Kidney (tissue), 14 donors: ENCODE results near the gene PLPP1. TPM values are rescaled to one million over a fixed set of nuclear protein-coding genes. Genes with fewer than 3 reads are reported as not detected.
A peak's percentile ranks its signal among the peaks of the same experiment; 100 is the strongest.

Experiments
- DNase-seq, 5 donors: peaks; one replicate each; pipeline ENCODE4 v3.0.0-alpha.2; 2013 to 2020
- FAIRE-seq: peaks from 2 replicates; lab custom pipeline; 2012; peaks lifted over from hg19 to GRCh38; lab: Jason Lieb, UNC
- H3K27ac ChIP-seq, 2 donors: one replicate each; pipeline ENCODE4 v1.7.0; 2013; ENCODE audit warnings: low read depth in 2 of 2, low read length in 2 of 2, inconsistent platforms in 1 of 2
- H3K27me3 ChIP-seq: one replicate; pipeline ENCODE4 v1.7.1; 2013; ENCODE audit warnings: low read length, inconsistent platforms; ENCODE audit not compliant: control insufficient read depth, insufficient read depth
- H3K36me3 ChIP-seq, 3 donors: one replicate each; pipeline versions ENCODE4 v1.7.0 to v1.7.1; 2013; ENCODE audit warnings: low read length in 3 of 3, control low read depth in 1 of 3, inconsistent platforms in 1 of 3; ENCODE audit not compliant: insufficient read depth in 3 of 3, control insufficient read depth in 2 of 3
- H3K4me1 ChIP-seq, 3 donors: one replicate each; pipeline versions ENCODE4 v1.7.0 to v1.7.1; 2013; ENCODE audit warnings: low read length in 3 of 3, inconsistent platforms in 1 of 3, low read depth in 1 of 3; ENCODE audit not compliant: control insufficient read depth in 2 of 3, insufficient read depth in 2 of 3
- H3K4me3 ChIP-seq, 3 donors: one replicate each; pipeline versions ENCODE4 v1.7.0 to v1.8.1; 2013; ENCODE audit warnings: low read length in 3 of 3, control low read depth in 1 of 3, inconsistent platforms in 1 of 3
- H3K9ac ChIP-seq, 3 donors: one replicate each; pipeline versions ENCODE4 v1.7.0 to v1.7.1; 2013; ENCODE audit warnings: low read length in 3 of 3, control low read depth in 1 of 3, inconsistent platforms in 1 of 3
- H3K9me3 ChIP-seq, 3 donors: one replicate each; pipeline versions ENCODE4 v1.7.0 to v1.7.1; 2013; ENCODE audit warnings: low read length in 3 of 3, control low read depth in 1 of 3, inconsistent platforms in 1 of 3; ENCODE audit not compliant: control insufficient read depth in 2 of 3, insufficient read depth in 1 of 3
- intact Hi-C: fragments of 100-400 bp; cut with DNase I; formaldehyde crosslinking; loops from one replicate; pipeline ENCODE4 v1.11.1; 2022
- polyA plus RNA-seq: library from polyadenylated mRNA; stranded (reverse); fragments of 350-450 nt; fragmentation: Illumina TruSeq; extraction: RNeasy Lipid Tissue Mini Kit (QIAGEN cat#74804); gene quantifications from one replicate; pipeline ENCODE4 v1.2.3, GENCODE V29; 2014; ENCODE audit warnings: low read depth, low replicate concordance; ENCODE audit not compliant: insufficient read depth
- total RNA-seq: library from RNA; stranded (reverse); fragmentation: NEBNext Ultra II Directional; extraction: Animal tissue kit (Norgen Biotek cat#: 25700); gene quantifications from one replicate; pipeline ENCODE4 v1.2.1, GENCODE V29; 2021
- TF ChIP-seq, protein P1 (sequence below): IDR thresholded peaks from 3 replicates; pipeline ENCODE4 v1.5.1; 2012; ENCODE audit warnings: mild to moderate bottlenecking, moderate library complexity, borderline replicate concordance; ENCODE audit not compliant: insufficient read depth; ENCODE audit errors: extremely low read depth
- donor health status: control.
- donor health status: control.
- donor health status: control.
- donor health status: control.
- donor health status: control.
- donor health status: DM: yes; HTN: yes; CAD: no.
- donor health status: Normal renal cell carcinoma (clear cell type).

The PLPP1 gene
- total and polyA plus RNA-seq, 2 donors from 2014 or later, result 144 to 166 TPM

- Histone ChIP-seq H3K9me3 (no peaks in the 10 kb centered on the region), H3K27me3 (no peaks in the 10 kb centered on the region), H3K27ac (peak overlapping the region in 1 of 2 donors; percentile 91), H3K4me1 (peaks cover 10 to 20% (median 15%) of the 10 kb centered on the region in 3 donors), H3K4me3 (no peak overlapping the region), H3K9ac (no peak overlapping the region), H3K36me3 (peaks cover 4 to 8% (median 4%) of the 10 kb centered on the region in 3 donors)
- TF ChIP-seq, protein P1, sequence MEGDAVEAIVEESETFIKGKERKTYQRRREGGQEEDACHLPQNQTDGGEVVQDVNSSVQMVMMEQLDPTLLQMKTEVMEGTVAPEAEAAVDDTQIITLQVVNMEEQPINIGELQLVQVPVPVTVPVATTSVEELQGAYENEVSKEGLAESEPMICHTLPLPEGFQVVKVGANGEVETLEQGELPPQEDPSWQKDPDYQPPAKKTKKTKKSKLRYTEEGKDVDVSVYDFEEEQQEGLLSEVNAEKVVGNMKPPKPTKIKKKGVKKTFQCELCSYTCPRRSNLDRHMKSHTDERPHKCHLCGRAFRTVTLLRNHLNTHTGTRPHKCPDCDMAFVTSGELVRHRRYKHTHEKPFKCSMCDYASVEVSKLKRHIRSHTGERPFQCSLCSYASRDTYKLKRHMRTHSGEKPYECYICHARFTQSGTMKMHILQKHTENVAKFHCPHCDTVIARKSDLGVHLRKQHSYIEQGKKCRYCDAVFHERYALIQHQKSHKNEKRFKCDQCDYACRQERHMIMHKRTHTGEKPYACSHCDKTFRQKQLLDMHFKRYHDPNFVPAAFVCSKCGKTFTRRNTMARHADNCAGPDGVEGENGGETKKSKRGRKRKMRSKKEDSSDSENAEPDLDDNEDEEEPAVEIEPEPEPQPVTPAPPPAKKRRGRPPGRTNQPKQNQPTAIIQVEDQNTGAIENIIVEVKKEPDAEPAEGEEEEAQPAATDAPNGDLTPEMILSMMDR, result no peak
- intact Hi-C loops, result no loop called here
- FAIRE-seq (no peak), DNase-seq (no peak)
These were observed 94.5 kb downstream of the PLPP1 start for GRCh38 chr5:55440188-55440646.

DNA sequence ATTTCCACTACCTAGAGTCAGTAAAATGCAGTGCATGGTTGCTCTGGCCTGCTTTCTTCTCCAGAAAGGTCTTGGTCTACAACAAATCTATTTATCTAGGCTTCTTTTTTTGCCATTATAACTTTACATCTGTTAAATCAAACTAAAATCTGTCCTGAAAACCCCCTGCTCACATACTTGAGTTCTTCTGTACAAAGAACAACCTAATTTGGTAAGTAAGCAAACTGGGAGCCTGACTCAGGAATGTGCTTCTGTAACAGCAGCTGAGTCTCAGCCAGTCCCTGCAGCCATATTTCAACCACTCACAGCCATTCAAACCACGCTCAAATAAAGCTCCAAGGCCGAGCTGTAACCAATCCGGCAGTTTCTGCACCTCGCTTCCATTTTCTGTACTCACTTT, 95.8 kb downstream of the PLPP1 start:
- peaks cover 10 to 20% (median 15%) of the 10 kb centered on the region in 3 donors for H3K4me1 ChIP-seq
- H3K27ac ChIP-seq, result peak overlapping the region; percentile 39 to 91
- no peak overlapping the region for H3K9ac ChIP-seq
- TF ChIP-seq, protein P1, result no peak
- DNase-seq, result peak in 4 of 5 donors; percentile 59 to 91 (median 69)
- H3K9me3 ChIP-seq, result no peaks in the 10 kb centered on the region
- no peak overlapping the region for H3K4me3 ChIP-seq
- no peak for FAIRE-seq
- peaks cover 4 to 8% (median 4%) of the 10 kb centered on the region in 3 donors for H3K36me3 ChIP-seq
- no peaks in the 10 kb centered on the region for H3K27me3 ChIP-seq
- intact Hi-C loops, result no loop called here

GRCh38 chr5:55437859-55438206, 96.9 kb downstream of the PLPP1 start:
- Histone ChIP-seq H3K4me3 (no peak overlapping the region), H3K27ac (peak overlapping the region; percentile 64 to 91), H3K9ac (peak overlapping the region in 1 of 3 donors; percentile 31), H3K36me3 (peaks cover 4 to 8% (median 4%) of the 10 kb centered on the region in 3 donors), H3K4me1 (peaks cover 10 to 20% (median 15%) of the 10 kb centered on the region in 3 donors), H3K27me3 (no peaks in the 10 kb centered on the region), H3K9me3 (no peaks in the 10 kb centered on the region)
- DNase-seq (no peak), FAIRE-seq (no peak)
- TF ChIP-seq, protein P1, result no peak
- intact Hi-C loops, result no loop called here

DNA sequence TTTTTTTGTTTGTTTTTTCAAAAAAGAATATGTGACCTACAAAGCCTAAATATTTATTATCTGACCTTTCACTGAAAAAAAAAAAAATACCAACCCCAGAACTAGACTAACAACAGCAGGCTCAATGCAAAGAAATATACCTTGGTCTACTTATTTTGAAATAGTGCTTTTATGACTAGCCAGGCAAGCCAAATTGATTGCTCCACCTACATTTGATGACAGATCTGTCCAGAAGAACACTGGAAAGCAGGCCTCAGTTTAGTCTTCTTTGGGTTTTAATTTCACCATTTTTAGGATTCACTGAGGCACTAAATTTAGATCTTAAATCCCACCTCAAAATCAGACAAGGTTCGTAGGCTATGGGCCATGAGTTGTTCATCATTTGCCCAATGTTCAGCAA, 97.3 kb downstream of the PLPP1 start:
- intact Hi-C loops, result no loop called here
- no peaks in the 10 kb centered on the region for H3K9me3 ChIP-seq
- DNase-seq (no peak), FAIRE-seq (no peak)
- no peaks in the 10 kb centered on the region for H3K27me3 ChIP-seq
- peak overlapping the region in 1 of 3 donors; percentile 31 for H3K9ac ChIP-seq
- peak overlapping the region; percentile 64 to 91 for H3K27ac ChIP-seq
- no peak overlapping the region for H3K4me3 ChIP-seq
- H3K4me1 ChIP-seq, result peaks cover 10 to 20% (median 15%) of the 10 kb centered on the region in 3 donors
- TF ChIP-seq, protein P1, result no peak
- H3K36me3 ChIP-seq, result peaks cover 4 to 8% (median 4%) of the 10 kb centered on the region in 3 donors
